ENCODE data around the gene B4GALT5. TPM values are rescaled to one million over a fixed set of nuclear protein-coding genes. Genes with fewer than 3 reads are reported as not detected.

B4GALT5 gene
- total and polyA plus RNA-seq, 10 donors: 3.9 to 79.0 (median 52.3) TPM

GRCh38 chr20:49750611-49751396 lies 37.1 kb upstream of the B4GALT5 start:
- DNase-seq: peak; percentile 80
- 53 to 62% (median 58%) methylated on average over 12 of the region's 12 CpGs for WGBS, 5 donors
- H3K4me1 ChIP-seq: peaks cover 4 to 38% (median 19%) of the 10 kb centered on the region in 6 donors
- H3K9me3 ChIP-seq: no peaks in the 10 kb centered on the region
- no peaks in the 10 kb centered on the region for H3K36me3 ChIP-seq
- peak overlapping the region in 1 of 8 donors; percentile 22 for H3K4me3 ChIP-seq
- no peak for TF ChIP-seq CTCF (IDR thresholded peaks at IDR 0.05 in 8 of 11, conservative IDR thresholded peaks at IDR 0.05 in 3 of 11)
- TF ChIP-seq POLR2A (IDR thresholded peaks at IDR 0.05): no peak
- TF ChIP-seq POLR2AphosphoS5 (IDR thresholded peaks at IDR 0.05): peak in 1 of 3 donors; percentile 49
- intact Hi-C loops (cut with DNase I; ENCODE audit: low total_unique reads): no loop called here
- H3K27ac ChIP-seq: peak overlapping the region in 5 of 8 donors; percentile 36 to 75 (median 62)
- H3K27me3 ChIP-seq (replicated peaks in 1 of 7): no peaks in the 10 kb centered on the region

GRCh38 chr20:49749625-49750024 lies 35.9 kb upstream of the B4GALT5 start:
- no peak for TF ChIP-seq CTCF (IDR thresholded peaks at IDR 0.05 in 8 of 11, conservative IDR thresholded peaks at IDR 0.05 in 3 of 11)
- TF ChIP-seq POLR2AphosphoS5 (IDR thresholded peaks at IDR 0.05): no peak
- no peak for TF ChIP-seq POLR2A (IDR thresholded peaks at IDR 0.05)
- Histone ChIP-seq H3K4me3 (no peak overlapping the region), H3K4me1 (peaks cover 4 to 35% (median 19%) of the 10 kb centered on the region in 6 donors), H3K27ac (peak overlapping the region in 2 of 8 donors; percentile 62 to 74), H3K9me3 (no peaks in the 10 kb centered on the region), H3K27me3 (replicated peaks in 1 of 7) (no peaks in the 10 kb centered on the region), H3K36me3 (no peaks in the 10 kb centered on the region)
- intact Hi-C loops (cut with DNase I; ENCODE audit: low total_unique reads): no loop called here
- 53 to 79% (median 71%) methylated on average over 1 of the region's 1 CpG for WGBS, 5 donors
- DNase-seq: no peak

- Histone ChIP-seq H3K4me3 (no peak overlapping the region), H3K4me1 (peaks cover 4 to 35% (median 19%) of the 10 kb centered on the region in 6 donors), H3K9me3 (no peaks in the 10 kb centered on the region), H3K27me3 (replicated peaks in 1 of 7) (no peaks in the 10 kb centered on the region), H3K27ac (peak overlapping the region in 7 of 8 donors; percentile 62 to 78 (median 68)), H3K36me3 (no peaks in the 10 kb centered on the region)
- no peak for DNase-seq
- TF ChIP-seq POLR2AphosphoS5 (IDR thresholded peaks at IDR 0.05) (no peak), POLR2A (IDR thresholded peaks at IDR 0.05) (no peak), CTCF (IDR thresholded peaks at IDR 0.05 in 8 of 11, conservative IDR thresholded peaks at IDR 0.05 in 3 of 11) (no peak)
- WGBS, 5 donors: 88 to 95% (median 91%) methylated on average over 3 of the region's 3 CpGs
- intact Hi-C loops (cut with DNase I; ENCODE audit: low total_unique reads): no loop called here
Observed at GRCh38 chr20:49748525-49748838, 34.8 kb upstream of the B4GALT5 start.

GRCh38 chr20:49747707-49748524 lies 34.2 kb upstream of the B4GALT5 start:
- peak overlapping the region; percentile 42 to 78 (median 67) for H3K27ac ChIP-seq
- intact Hi-C loops (cut with DNase I; ENCODE audit: low total_unique reads): no loop called here

More at GRCh38 chr20:49747707-49748524, 34.2 kb upstream of the B4GALT5 start:
- peak; percentile 83 for DNase-seq
- no peaks in the 10 kb centered on the region for H3K36me3 ChIP-seq
- H3K27me3 ChIP-seq (replicated peaks in 1 of 7): no peaks in the 10 kb centered on the region
- H3K4me1 ChIP-seq: peaks cover 4 to 35% (median 19%) of the 10 kb centered on the region in 6 donors
- H3K9me3 ChIP-seq: no peaks in the 10 kb centered on the region
- no peak overlapping the region for H3K4me3 ChIP-seq
- 54 to 73% (median 65%) methylated on average over 9 to 10 of the region's 10 CpGs for WGBS, 5 donors
- TF ChIP-seq POLR2A (IDR thresholded peaks at IDR 0.05): no peak
- TF ChIP-seq POLR2AphosphoS5 (IDR thresholded peaks at IDR 0.05): peak; percentile 39 to 63 (median 50)

Data from spleen (tissue), 11 donors.